H1 (cell line): ENCODE results near the gene S100PBP. TPM values are rescaled to one million over a fixed set of nuclear protein-coding genes. Genes with fewer than 3 reads are reported as not detected.

Experiments
- CTCF ChIA-PET: fragments of 300-600 bp; sonication (Branson Sonifier 250); formaldehyde crosslinking; loops from one replicate; lab custom pipeline; 2021; ENCODE audit not compliant: partially characterized antibody; lab: Charles Lee
- POLR2A ChIA-PET: fragments of 300-600 bp; sonication (Branson Sonifier 250); formaldehyde crosslinking; loops from one replicate; lab custom pipeline; 2021; ENCODE audit warnings: inconsistent platforms; ENCODE audit not compliant: partially characterized antibody; lab: Charles Lee
- DNase-seq, 2 experiments: peaks; one replicate each; pipeline versions ENCODE4 v3.0.0 to v3.0.0-alpha.2; 2010 to 2022; ENCODE audit warnings: low spot score in 2 of 2, low read depth in 1 of 2, mixed read lengths in 1 of 2
- FAIRE-seq: peaks from 2 replicates; lab custom pipeline; 2011; peaks lifted over from hg19 to GRCh38; lab: Jason Lieb, UNC
- H2AFZ ChIP-seq: 2 replicates; pipeline ENCODE4 v1.8.1; 2012; ENCODE audit warnings: low read length, inconsistent platforms
- H2AK5ac ChIP-seq: 2 replicates; pipeline ENCODE4 v1.6.1; 2013; ENCODE audit warnings: low read depth, low read length
- H2BK120ac ChIP-seq: replicated peaks from 2 replicates; pipeline ENCODE3; 2013; ENCODE audit warnings: low read depth, low read length, inconsistent platforms
- H2BK12ac ChIP-seq: 2 replicates; pipeline ENCODE4 v1.6.1; 2013; ENCODE audit warnings: low read depth, low read length
- H2BK15ac ChIP-seq: 2 replicates; pipeline ENCODE4 v1.6.1; 2013; ENCODE audit warnings: low read length
- H2BK20ac ChIP-seq: 2 replicates; pipeline ENCODE4 v1.6.1; 2013; ENCODE audit warnings: low read length
- H2BK5ac ChIP-seq: 2 replicates; pipeline ENCODE4 v1.6.1; 2013; ENCODE audit warnings: low read depth, low read length
- H3K14ac ChIP-seq: 2 replicates; pipeline ENCODE4 v1.6.1; 2013; ENCODE audit warnings: inconsistent platforms; ENCODE audit not compliant: insufficient read length
- H3K18ac ChIP-seq: 2 replicates; pipeline ENCODE4 v1.6.1; 2013; ENCODE audit warnings: low read length; ENCODE audit errors: extremely low read depth
- H3K23ac ChIP-seq: 2 replicates; pipeline ENCODE4 v1.6.1; 2013; ENCODE audit warnings: inconsistent platforms; ENCODE audit not compliant: insufficient read length
- H3K23me2 ChIP-seq: 2 replicates; pipeline ENCODE4 v1.6.1; 2013; ENCODE audit warnings: low read depth, low read length
- H3K27ac ChIP-seq: 2 replicates; pipeline ENCODE4 v1.6.1; 2011; ENCODE audit warnings: low read depth, low read length, inconsistent platforms
- H3K27me3 ChIP-seq, 4 experiments: replicated peaks in 1 of 4; 1 replicate in 1 of 4; 2 replicates in 3 of 4; pipeline versions ENCODE4 v1.6.1 to v1.8.1; 2011 to 2013; ENCODE audit warnings: low read length in 3 of 4, mild to moderate bottlenecking in 3 of 4, inconsistent platforms in 2 of 4, mixed read lengths in 2 of 4, moderate library complexity in 1 of 4; ENCODE audit not compliant: control insufficient read depth in 3 of 4, insufficient read depth in 3 of 4; ENCODE audit errors: extremely low read depth in 1 of 4
- H3K36me3 ChIP-seq, 4 experiments: 2 replicates each; pipeline versions ENCODE4 v1.6.1 to v1.8.1; 2011 to 2013; ENCODE audit warnings: mild to moderate bottlenecking in 4 of 4, low read length in 3 of 4, moderate library complexity in 2 of 4, control low read depth in 1 of 4, inconsistent platforms in 1 of 4; ENCODE audit not compliant: insufficient read depth in 4 of 4, control insufficient read depth in 2 of 4
- H3K4ac ChIP-seq: replicated peaks from 2 replicates; pipeline ENCODE3; 2013; ENCODE audit warnings: low read length, low read depth, mixed read lengths, inconsistent platforms; ENCODE audit not compliant: insufficient read length
- H3K4me1 ChIP-seq, 4 experiments: replicated peaks in 1 of 4; 1 replicate in 1 of 4; 2 replicates in 3 of 4; pipeline versions ENCODE4 v1.6.1 to v1.8.1; 2011 to 2013; ENCODE audit warnings: low read length in 3 of 4, inconsistent platforms in 2 of 4, mixed read lengths in 1 of 4; ENCODE audit not compliant: insufficient read depth in 4 of 4, control insufficient read depth in 3 of 4
- H3K4me2 ChIP-seq, 2 experiments: 2 replicates each; pipeline versions ENCODE4 v1.6.1 to v1.8.1; 2011 to 2013; ENCODE audit warnings: low read depth in 2 of 2, low read length in 2 of 2, control low read depth in 1 of 2, inconsistent platforms in 1 of 2, mild to moderate bottlenecking in 1 of 2; ENCODE audit not compliant: insufficient read depth in 1 of 2
- H3K4me3 ChIP-seq, 4 experiments: fragments of 200-600, 300-600 bp in 1 of 4; sonication (generic), shearing (Covaris generic), sonication (Bioruptor Twin) in 1 of 4; 2 replicates each; pipeline versions ENCODE4 v1.5.1 to v1.8.1; 2011 to 2016; ENCODE audit warnings: low read length in 4 of 4, low read depth in 3 of 4, control low read depth in 2 of 4, inconsistent platforms in 2 of 4, mild to moderate bottlenecking in 2 of 4, mixed read lengths in 1 of 4, moderate library complexity in 1 of 4; ENCODE audit not compliant: insufficient read depth in 2 of 4; ENCODE audit errors: extremely low read depth in 1 of 4
- H3K56ac ChIP-seq: replicated peaks from 2 replicates; pipeline ENCODE3; 2013; ENCODE audit warnings: low read depth, mild to moderate bottlenecking, mixed read lengths, low read length, inconsistent platforms; ENCODE audit not compliant: insufficient read length
- H3K79me1 ChIP-seq: 2 replicates; pipeline ENCODE4 v1.6.1; 2013; ENCODE audit warnings: low read depth, low read length, control low read depth
- H3K79me2 ChIP-seq, 2 experiments: 2 replicates each; pipeline versions ENCODE4 v1.6.1 to v1.8.1; 2012 to 2013; ENCODE audit warnings: low read length in 2 of 2, mild to moderate bottlenecking in 2 of 2, inconsistent platforms in 1 of 2; ENCODE audit not compliant: insufficient read depth in 2 of 2, control insufficient read depth in 1 of 2
- H3K9ac ChIP-seq, 4 experiments: replicated peaks in 1 of 4; 1 replicate in 1 of 4; 2 replicates in 3 of 4; pipeline versions ENCODE4 v1.6.1 to v1.8.1; 2011 to 2013; ENCODE audit warnings: low read depth in 3 of 4, low read length in 3 of 4, control low read depth in 2 of 4, mild to moderate bottlenecking in 2 of 4, moderate library complexity in 2 of 4, inconsistent platforms in 1 of 4; ENCODE audit errors: extremely low read depth in 1 of 4
- H3K9me3 ChIP-seq, 2 experiments: 2 replicates each; pipeline versions ENCODE4 v1.6.1 to v1.8.1; 2012 to 2013; ENCODE audit warnings: mild to moderate bottlenecking in 2 of 2, moderate library complexity in 2 of 2, control low read depth in 1 of 2, inconsistent platforms in 1 of 2, low read depth in 1 of 2, low read length in 1 of 2, mixed read lengths in 1 of 2; ENCODE audit not compliant: insufficient read depth in 2 of 2
- H4K20me1 ChIP-seq, 2 experiments: replicated peaks in 1 of 2; 2 replicates each; pipeline versions ENCODE3 to v1.8.1; 2011 to 2013; ENCODE audit warnings: inconsistent platforms in 2 of 2, low read length in 2 of 2, mild to moderate bottlenecking in 1 of 2; ENCODE audit not compliant: insufficient read depth in 2 of 2, control insufficient read depth in 1 of 2
- H4K5ac ChIP-seq: 2 replicates; pipeline ENCODE4 v1.6.1; 2013; ENCODE audit warnings: low read length, low read depth, mixed read lengths, inconsistent platforms; ENCODE audit not compliant: insufficient read length
- H4K8ac ChIP-seq: 2 replicates; pipeline ENCODE4 v1.8.0; 2013; ENCODE audit warnings: mild to moderate bottlenecking, moderate library complexity, low read length, inconsistent platforms; ENCODE audit not compliant: insufficient read depth; ENCODE audit errors: extremely low read depth
- H4K91ac ChIP-seq: replicated peaks from 2 replicates; pipeline ENCODE3; 2013; ENCODE audit warnings: low read length, mixed read lengths, inconsistent platforms; ENCODE audit not compliant: insufficient read length
- ASH2L ChIP-seq: fragments of 200-600, 300-600 bp; sonication (generic); IDR thresholded peaks from one replicate; pipeline ENCODE4 v1.7.1; 2017; ENCODE audit warnings: low read length
- BACH1 ChIP-seq: IDR thresholded peaks from 2 replicates; pipeline ENCODE4 v1.6.1; 2012; ENCODE audit warnings: low read length, improper control_type of control experiment
- BRCA1 ChIP-seq: IDR thresholded peaks from 2 replicates; pipeline ENCODE4 v1.6.1; 2012; ENCODE audit warnings: low read depth, low read length, improper control_type of control experiment
- CTBP2 ChIP-seq: IDR thresholded peaks from 2 replicates; pipeline ENCODE4 v1.7.0; 2011; ENCODE audit warnings: borderline replicate concordance, mild to moderate bottlenecking, moderate library complexity, mixed read lengths, low read length; ENCODE audit not compliant: insufficient read depth, insufficient read length
- GTF2F1 ChIP-seq: IDR thresholded peaks from 2 replicates; pipeline ENCODE4 v1.6.1; 2012; ENCODE audit warnings: low read depth, low read length, improper control_type of control experiment, borderline replicate concordance
- HDAC6 ChIP-seq: IDR thresholded peaks from one replicate; pipeline ENCODE4 v1.7.1; 2012; ENCODE audit warnings: low read depth, mild to moderate bottlenecking, inconsistent platforms, low read length, moderate library complexity
- JUN ChIP-seq: IDR thresholded peaks from 2 replicates; pipeline ENCODE4 v1.6.1; 2011; ENCODE audit warnings: low read depth, mild to moderate bottlenecking, improper control_type of control experiment, low read length
- JUND ChIP-seq: IDR thresholded peaks from 2 replicates; pipeline ENCODE4 v1.6.1; 2011; ENCODE audit warnings: mild to moderate bottlenecking, improper control_type of control experiment, low read length
- MAFK ChIP-seq: IDR thresholded peaks from 2 replicates; pipeline ENCODE4 v1.6.1; 2012; ENCODE audit warnings: low read depth, mild to moderate bottlenecking, improper control_type of control experiment, low read length
- POLR2A ChIP-seq, 2 experiments: IDR thresholded peaks; 1 replicate in 1 of 2; 2 replicates in 1 of 2; pipeline ENCODE4 v1.6.1; 2011; ENCODE audit warnings: low read depth in 2 of 2, low read length in 2 of 2, mild to moderate bottlenecking in 2 of 2; ENCODE audit errors: control extremely low read depth in 1 of 2
- POLR2AphosphoS5 ChIP-seq: IDR thresholded peaks from 2 replicates; pipeline ENCODE4 v1.6.1; 2011; ENCODE audit warnings: low read depth, low read length
- SP1 ChIP-seq: IDR thresholded peaks from 2 replicates; pipeline ENCODE4 v1.6.1; 2011; ENCODE audit warnings: low read depth, low read length
- USF2 ChIP-seq: IDR thresholded peaks from 2 replicates; pipeline ENCODE4 v1.6.1; 2011; ENCODE audit warnings: low read length, improper control_type of control experiment
- WGBS, 2 experiments: shearing (Covaris generic) in 1 of 2; methylation state at CpG; one replicate each; pipeline versions ENCODE4 v1.1.6 to v1.1.7; 2013 to 2015; ENCODE audit warnings: low lambda C conversion rate in 2 of 2, mixed read lengths in 2 of 2, inconsistent platforms in 1 of 2, low coverage in 1 of 2, missing lambda C conversion rate in 1 of 2; ENCODE audit not compliant: insufficient replicate concordance in 2 of 2, insufficient coverage in 1 of 2, insufficient read length in 1 of 2; ENCODE audit errors: extremely low coverage in 1 of 2, missing lambda C conversion rate in 1 of 2; 5-methylcytosine and 5-hydroxymethylcytosine counted together
- polyA plus RNA-seq, 7 experiments: library from polyadenylated mRNA; depleted of rRNA in 3 of 7; stranded (reverse) in 5 of 7; unstranded in 2 of 7; fragments of >200 nt in 5 of 7; fragments of 200-250 nt in 2 of 7; gene quantifications; 1 replicate in 5 of 7; 2 replicates in 1 of 7; 4 replicates in 1 of 7; pipeline versions ENCODE4 v1.2.1 to v1.2.3, GENCODE V29; 2011 to 2013; ENCODE audit warnings: missing spikeins in 2 of 7, mixed read lengths in 2 of 7
- total RNA-seq: library from RNA; stranded (reverse); fragmentation: NEBNext Ultra II Directional; extraction: Animal tissue kit (Norgen Biotek cat#: 25700); gene quantifications from 2 replicates; pipeline ENCODE4 v1.2.1, GENCODE V29; 2021

The S100PBP gene
- total and polyA plus RNA-seq, 2 of the 8 experiments (the other 6 are each of a cell fraction or from before 2014, with no cell fraction given) = 43.8 to 68.3 TPM

GRCh38 chr1:32779242-32779641, 38.2 kb upstream of the S100PBP start:
- no peak overlapping the region for H4K8ac ChIP-seq
- TF ChIP-seq BRCA1 (no peak), JUN (no peak), SP1 (no peak), POLR2A (IDR thresholded peaks at IDR 0.05; ENCODE audit: control extremely low read depth in 1 of 2, low read depth in 2 of 2, low read length in 2 of 2) (peak in 1 of 2 experiments; percentile 26; a peak in 1 of 3 replicates), USF2 (no peak), ASH2L (no peak), POLR2AphosphoS5 (peak; percentile 7; the same call in 1 of the 2 replicates), HDAC6 (no peak), BACH1 (no peak), GTF2F1 (no peak), CTBP2 (no peak), JUND (no peak), MAFK (no peak)
- TF ChIP-seq, all 59 proteins: peak for 2
- DNase-seq (no peak), FAIRE-seq (no peak)
- no peak overlapping the region for H3K4me3 ChIP-seq
- no peak overlapping the region for H2BK15ac ChIP-seq
- H3K27me3 ChIP-seq = no peaks in the 10 kb centered on the region
- no peak overlapping the region for H3K9ac ChIP-seq
- ChIA-PET CTCF (interaction anchor here (1.1 kb wide), 1 partner anchor 63 kb away, joined by 4 read pairs; no protein-coding TSS in a partner anchor), POLR2A (interaction anchor here (1.0 to 1.8 kb wide), 5 partner anchors 13 to 124 kb away, joined by 3 to 5 read pairs (median 4); no protein-coding TSS in a partner anchor)
- no peak overlapping the region for H4K91ac ChIP-seq
- no peak overlapping the region for H3K56ac ChIP-seq
- H3K9me3 ChIP-seq = no peaks in the 10 kb centered on the region
- H4K20me1 ChIP-seq = peaks cover 9 to 13% of the 10 kb centered on the region in 2 experiments
- no peak overlapping the region for H2BK12ac ChIP-seq
- no peak overlapping the region for H2AK5ac ChIP-seq
- H3K36me3 ChIP-seq = peaks cover 43 to 92% (median 68%) of the 10 kb centered on the region in 4 experiments
- no peak overlapping the region for H3K23ac ChIP-seq
- H3K79me1 ChIP-seq = no peaks in the 10 kb centered on the region; the same call in 1 of the 2 replicates
- H3K14ac ChIP-seq = no peak overlapping the region
- no peak overlapping the region for H3K27ac ChIP-seq
- WGBS, 2 experiments = 94% methylated on average over 5 of the region's 5 CpGs; no CpG with 5 or more reads in 1 of the 2 experiments
- no peak overlapping the region for H4K5ac ChIP-seq
- H2AFZ ChIP-seq = no peak overlapping the region
- H2BK20ac ChIP-seq = no peak overlapping the region
- H3K18ac ChIP-seq = no peak overlapping the region
- H2BK5ac ChIP-seq = no peak overlapping the region
- no peak overlapping the region for H3K4ac ChIP-seq
- no peaks in the 10 kb centered on the region for H3K79me2 ChIP-seq
- no peak overlapping the region for H2BK120ac ChIP-seq
- peaks cover 0 to 5% (median 1%) of the 10 kb centered on the region in 4 experiments; a peak in 1 of 7 replicates for H3K4me1 ChIP-seq
- no peaks in the 10 kb centered on the region for H3K23me2 ChIP-seq
- H3K4me2 ChIP-seq = no peak overlapping the region
